Endothelial cell of umbilical vein (primary cell): ENCODE data around the gene CUX1. TPM values are rescaled to one million over a fixed set of nuclear protein-coding genes. Genes with fewer than 3 reads are reported as not detected.
A peak's percentile ranks its signal among the peaks of the same experiment; 100 is the strongest.

Source experiments
- BruUV-seq: library from RNA; stranded (reverse); fragments of 400-500 nt; replicated peaks from 2 replicates; lab custom pipeline; 2021; lab: Mats Ljungman, UMichigan
- CTCF ChIA-PET: fragments of 300-600, 350-600 bp; sonication (Branson Sonifier 250); formaldehyde crosslinking; loops from one replicate; lab custom pipeline; 2021; ENCODE audit warnings: antibody characterized with exemption, inconsistent platforms; lab: Charles Lee
- POLR2A ChIA-PET: fragments of 300-600, 350-600 bp; sonication (Branson Sonifier 250); formaldehyde crosslinking; loops from one replicate; lab custom pipeline; 2021; ENCODE audit warnings: antibody characterized with exemption, inconsistent platforms; lab: Charles Lee
- DNase-seq: peaks from one replicate; pipeline ENCODE4 v3.0.0-alpha.2; 2011; ENCODE audit warnings: low read depth, low spot score
- FAIRE-seq: peaks from 2 replicates; lab custom pipeline; 2011; peaks lifted over from hg19 to GRCh38; lab: Jason Lieb, UNC
- H2AFZ ChIP-seq: 2 replicates; pipeline ENCODE4 v1.6.0; 2012; ENCODE audit warnings: low read depth, low read length, control low read depth, inconsistent platforms
- H3K27ac ChIP-seq: 2 replicates; pipeline ENCODE4 v1.5.1; 2011; ENCODE audit warnings: low read depth, mild to moderate bottlenecking, control low read depth, low read length, moderate library complexity; ENCODE audit not compliant: insufficient read depth
- H3K27me3 ChIP-seq, 2 experiments: 2 replicates each; pipeline versions ENCODE4 v1.6.0 to v1.6.1; 2011; ENCODE audit warnings: low read length in 2 of 2, mixed read lengths in 1 of 2; ENCODE audit not compliant: control insufficient read depth in 2 of 2, insufficient read depth in 2 of 2
- H3K36me3 ChIP-seq, 2 experiments: 2 replicates in 1 of 2; 3 replicates in 1 of 2; pipeline ENCODE4 v1.5.1; 2011; ENCODE audit warnings: low read length in 2 of 2, mild to moderate bottlenecking in 1 of 2, moderate library complexity in 1 of 2; ENCODE audit not compliant: control insufficient read depth in 2 of 2, insufficient read depth in 2 of 2; ENCODE audit errors: extremely low read depth in 1 of 2
- H3K4me1 ChIP-seq: 3 replicates; pipeline ENCODE4 v1.5.1; 2011; ENCODE audit warnings: mild to moderate bottlenecking, low read length; ENCODE audit not compliant: control insufficient read depth, insufficient read depth; ENCODE audit errors: extremely low read depth
- H3K4me2 ChIP-seq: 2 replicates; pipeline ENCODE4 v1.6.1; 2011; ENCODE audit warnings: low read length, control low read depth, mixed read lengths; ENCODE audit not compliant: insufficient read depth
- H3K4me3 ChIP-seq, 3 experiments: fragments of 200-600 bp in 1 of 3; sonication (generic), shearing (Covaris generic) in 1 of 3; replicated peaks in 1 of 3; 2 replicates each; pipeline ENCODE4 v1.5.1; 2011 to 2016; ENCODE audit warnings: control low read depth in 3 of 3, low read length in 3 of 3, mild to moderate bottlenecking in 2 of 3, inconsistent platforms in 1 of 3, low read depth in 1 of 3, moderate library complexity in 1 of 3; ENCODE audit not compliant: insufficient read depth in 1 of 3
- H3K79me2 ChIP-seq: 2 replicates; pipeline ENCODE4 v1.6.0; 2012; ENCODE audit warnings: low read length, inconsistent platforms; ENCODE audit not compliant: control insufficient read depth, insufficient read depth
- H3K9ac ChIP-seq: replicated peaks from 2 replicates; pipeline ENCODE3; 2011; ENCODE audit warnings: low read length, control low read depth; ENCODE audit not compliant: insufficient read depth; ENCODE audit errors: extremely low read depth
- H3K9me1 ChIP-seq: replicated peaks from 3 replicates; pipeline ENCODE4 v1.6.0; 2011; ENCODE audit warnings: mild to moderate bottlenecking, low read length; ENCODE audit not compliant: control insufficient read depth, insufficient read depth; ENCODE audit errors: extremely low read depth
- H3K9me3 ChIP-seq: replicated peaks from 2 replicates; pipeline ENCODE4 v1.5.1; 2012; ENCODE audit warnings: low read length, inconsistent platforms; ENCODE audit not compliant: control insufficient read depth, insufficient read depth
- H4K20me1 ChIP-seq: replicated peaks from 2 replicates; pipeline ENCODE3; 2011; ENCODE audit warnings: mild to moderate bottlenecking, low read length; ENCODE audit not compliant: control insufficient read depth, insufficient read depth; ENCODE audit errors: extremely low read depth
- CTCF ChIP-seq, 2 donors: IDR thresholded peaks; 1 replicate in 1 of 2; 2 replicates in 1 of 2; pipeline ENCODE4 v1.5.1; 2011; ENCODE audit warnings: low read length in 2 of 2, mild to moderate bottlenecking in 2 of 2, moderate library complexity in 2 of 2, control low read depth in 1 of 2, inconsistent platforms in 1 of 2, low read depth in 1 of 2; ENCODE audit not compliant: insufficient read depth in 1 of 2; ENCODE audit errors: extremely low read depth in 1 of 2
- EZH2 ChIP-seq: IDR thresholded peaks from 2 replicates; pipeline ENCODE4 v1.6.1; 2012; ENCODE audit warnings: borderline replicate concordance, low read depth, mild to moderate bottlenecking, moderate library complexity, low read length, inconsistent platforms; ENCODE audit not compliant: severe bottlenecking
- FOS ChIP-seq: IDR thresholded peaks from 2 replicates; pipeline ENCODE4 v1.6.1; 2011; ENCODE audit warnings: mild to moderate bottlenecking, low read length, moderate library complexity, borderline replicate concordance; ENCODE audit not compliant: insufficient read depth
- GATA2 ChIP-seq: IDR thresholded peaks from 2 replicates; pipeline ENCODE4 v1.7.0; 2011; ENCODE audit warnings: low read depth, mild to moderate bottlenecking, moderate library complexity, mixed read lengths, low read length; ENCODE audit not compliant: insufficient read length, insufficient read depth
- JUN ChIP-seq: IDR thresholded peaks from 2 replicates; pipeline ENCODE4 v1.6.1; 2011; ENCODE audit warnings: borderline replicate concordance, low read depth; ENCODE audit not compliant: insufficient read length, insufficient read depth
- MAX ChIP-seq: IDR thresholded peaks from 2 replicates; pipeline ENCODE4 v1.6.1; 2011; ENCODE audit not compliant: insufficient read depth, insufficient read length
- MYC ChIP-seq: IDR thresholded peaks from one replicate; pipeline ENCODE4 v1.6.1; 2011; ENCODE audit warnings: mild to moderate bottlenecking, low read depth, low read length
- POLR2A ChIP-seq: IDR thresholded peaks from 2 replicates; pipeline ENCODE4 v1.6.1; 2012; ENCODE audit warnings: low read depth, mild to moderate bottlenecking, control low read depth, low read length
- POLR2AphosphoS5 ChIP-seq: IDR thresholded peaks from 2 replicates; pipeline ENCODE4 v1.6.1; 2012; ENCODE audit warnings: low read depth, mild to moderate bottlenecking, control low read depth, low read length, moderate library complexity; ENCODE audit not compliant: insufficient read depth
- dilution Hi-C: fragments of 300-500 bp; cut with MboI; formaldehyde crosslinking; loops from one replicate; pipeline ENCODE4 v1.15.0; 2019; ENCODE audit warnings: low sequenced_read_pairs; ENCODE audit not compliant: extremely low pct_ligation_motif_present
- intact Hi-C: fragments of 100-400 bp; cut with micrococcal nuclease; formaldehyde crosslinking; loops from one replicate; pipeline ENCODE4 v1.10.0; 2022
- polyA plus RNA-seq, 4 experiments: library from polyadenylated mRNA; depleted of rRNA in 3 of 4; stranded (reverse) in 3 of 4; unstranded in 1 of 4; fragments of >200 nt; gene quantifications; 2 replicates each; pipeline versions ENCODE4 v1.2.1 to v1.2.3, GENCODE V29; 2011 to 2012; ENCODE audit warnings: missing spikeins in 1 of 4
- total RNA-seq: library from RNA; stranded (reverse); gene quantifications from 2 replicates; pipeline ENCODE4 v1.2.3, GENCODE V29; 2021

Gene CUX1
- total and polyA plus RNA-seq, 2 donors (not counting 3 experiments of a cell fraction or from before 2014, with no cell fraction given) = 13.8 to 49.8 TPM

GRCh38 chr7:101983147-101983811 is 165.9 kb downstream of the CUX1 start:
- H3K36me3 ChIP-seq = no peaks in the 10 kb centered on the region
- H3K9me3 ChIP-seq = no peaks in the 10 kb centered on the region
- dilution Hi-C loops = no loop called here
- FAIRE-seq (peak; percentile 12), DNase-seq (no peak)
- no peaks in the 10 kb centered on the region for H3K27me3 ChIP-seq
- TF ChIP-seq EZH2 (no peak), GATA2 (no peak), POLR2A (no peak), POLR2AphosphoS5 (no peak), MYC (no peak), MAX (no peak), FOS (no peak), CTCF (IDR thresholded peaks at IDR 0.05; ENCODE audit: extremely low read depth in 1 of 2, insufficient read depth in 1 of 2, low read depth in 1 of 2, low read length in 2 of 2) (no peak), JUN (no peak)
- H3K79me2 ChIP-seq = no peaks in the 10 kb centered on the region
- ChIA-PET POLR2A (no interaction called here), CTCF (no interaction called here)
- no peaks in the 10 kb centered on the region for H3K4me1 ChIP-seq
- H3K4me2 ChIP-seq = no peak overlapping the region
- no peak overlapping the region for H3K4me3 ChIP-seq
- no TSS peak for BruUV-seq
- no peaks in the 10 kb centered on the region for H4K20me1 ChIP-seq
- H2AFZ ChIP-seq = no peak overlapping the region
- no peaks in the 10 kb centered on the region for H3K9me1 ChIP-seq
- no peak overlapping the region for H3K27ac ChIP-seq
- intact Hi-C loops = no loop called here
- no peak overlapping the region for H3K9ac ChIP-seq
